Urinary bladder (tissue), 4 donors: ENCODE measurements around the gene RTN4R. TPM values are rescaled to one million over a fixed set of nuclear protein-coding genes. Genes with fewer than 3 reads are reported as not detected.
"Not testable (repeated sequence)": the region's sequence is repeated elsewhere in the genome, so short reads cannot be mapped to it uniquely, and the experiment has no call there.

ENCODE experiments used
- DNase-seq: peaks from one replicate; pipeline ENCODE4 v3.0.0-alpha.2; 2015; ENCODE audit errors: extremely low spot score
- H3K27ac ChIP-seq: one replicate; pipeline ENCODE4 v1.5.1; 2013; ENCODE audit warnings: low read depth, mild to moderate bottlenecking, moderate library complexity
- H3K36me3 ChIP-seq: one replicate; pipeline ENCODE4 v1.6.1; 2013; ENCODE audit warnings: mild to moderate bottlenecking, moderate library complexity; ENCODE audit not compliant: insufficient read depth
- H3K4me1 ChIP-seq: one replicate; pipeline ENCODE4 v1.6.1; 2013; ENCODE audit warnings: mild to moderate bottlenecking, moderate library complexity; ENCODE audit not compliant: insufficient read depth
- H3K4me3 ChIP-seq: one replicate; pipeline ENCODE4 v1.5.1; 2013; ENCODE audit warnings: low read depth, low read length
- WGBS: extraction: QIAGEN DNeasy Blood & Tissue Kit; methylation state at CpG from one replicate; pipeline ENCODE4 v1.1.7; 2013; 5-methylcytosine and 5-hydroxymethylcytosine counted together
- polyA plus RNA-seq: library from polyadenylated mRNA; stranded (reverse); fragments of 200-250 nt; gene quantifications from one replicate; pipeline ENCODE4 v1.2.3, GENCODE V29; 2013
- total RNA-seq: library from RNA; depleted of rRNA; stranded (reverse); fragments of >200 nt; gene quantifications from one replicate; pipeline ENCODE4 v1.2.3, GENCODE V29; 2014
- donor health status: healthy with polysubstance abuse.
- donor health status: healthy.

RTN4R gene
- total RNA-seq: 3.1 TPM
- 1.1 TPM for polyA plus RNA-seq

DNA sequence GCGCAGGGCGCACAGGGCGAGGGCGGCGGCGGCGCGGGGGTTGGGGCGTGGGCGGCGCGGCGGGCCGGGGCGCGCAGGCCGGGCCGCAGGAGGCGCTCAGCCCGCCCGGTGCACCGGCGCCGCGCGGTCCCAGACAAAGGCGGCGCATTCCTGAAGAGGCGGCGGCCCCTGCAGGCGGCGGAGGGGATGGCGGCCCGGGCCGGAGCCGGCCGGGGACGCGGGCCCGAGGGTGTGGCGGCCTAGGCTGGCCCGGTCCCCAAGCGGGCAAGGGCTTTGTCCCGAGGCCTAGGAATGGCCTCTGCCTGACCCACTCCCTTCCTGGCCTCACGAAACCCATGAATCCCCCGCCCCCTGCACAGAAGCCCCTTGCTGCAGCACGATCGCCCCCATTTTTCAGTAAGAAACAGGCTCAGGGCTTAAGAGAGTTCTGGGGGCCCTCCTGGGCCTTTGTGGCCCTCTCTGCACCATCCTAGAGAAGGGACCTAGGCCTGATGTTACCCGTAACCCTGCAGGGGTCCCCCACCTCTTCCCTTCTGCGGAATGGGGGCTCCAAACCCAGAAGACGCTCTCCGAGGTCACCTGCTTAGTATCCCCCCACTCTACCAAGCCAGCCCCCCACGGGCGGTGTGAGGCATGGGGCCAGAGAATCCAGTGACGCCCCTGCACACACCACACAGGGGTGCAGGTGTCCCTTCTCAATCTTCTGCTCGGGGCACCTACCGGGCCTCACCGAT is at the start of gene RTN4R:
TSS of gene RTN4R (minus strand) at position 40 of the 734 bp plus-strand sequence. CDS start 226 bp downstream, outside the sequence.
- Histone ChIP-seq H3K36me3 (no peaks in the 10 kb centered on the region), H3K27ac (no peak within 1 kb of the TSS), H3K4me1 (peaks cover 5% of the 10 kb centered on the region), H3K4me3 (peak within 1 kb of the TSS; percentile 51)
- no peak for DNase-seq
- 19% methylated on average over 53 of the region's 58 CpGs for WGBS

DNA sequence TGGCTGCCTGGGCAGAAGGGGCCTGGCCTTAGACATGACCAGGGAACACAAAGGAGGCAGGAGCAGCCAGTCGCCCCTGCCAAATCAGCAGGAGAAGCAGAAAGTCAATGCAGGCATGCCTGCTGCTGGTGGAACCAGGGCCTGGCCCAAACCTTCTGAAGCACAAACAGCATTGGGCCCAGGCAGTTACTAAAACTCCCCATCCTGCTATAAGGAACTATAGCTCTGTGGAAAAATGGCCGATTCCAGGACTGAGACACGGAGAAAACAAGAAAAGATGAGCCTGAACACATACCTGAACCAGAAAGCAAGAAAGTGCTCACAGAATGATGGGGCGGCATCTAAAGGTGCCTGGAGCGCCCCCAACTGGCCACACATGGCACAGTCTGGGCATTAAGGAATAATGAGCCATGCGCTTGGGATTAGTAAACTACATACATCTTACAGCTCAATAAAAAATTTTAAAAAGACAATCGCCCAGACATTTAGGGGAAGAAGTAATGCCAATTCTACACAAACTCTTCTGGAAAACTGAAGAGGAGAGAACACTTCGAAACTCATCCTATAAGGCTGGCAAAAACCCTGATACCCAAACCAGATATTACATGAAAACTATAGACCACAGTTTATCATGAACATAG is 49.4 kb upstream of the RTN4R start:
- DNase-seq, H3K27ac ChIP-seq, H3K4me1 ChIP-seq, H3K36me3 ChIP-seq, H3K4me3 ChIP-seq: not testable (repeated sequence)
- 55% methylated on average over 8 of the region's 8 CpGs for WGBS

DNA sequence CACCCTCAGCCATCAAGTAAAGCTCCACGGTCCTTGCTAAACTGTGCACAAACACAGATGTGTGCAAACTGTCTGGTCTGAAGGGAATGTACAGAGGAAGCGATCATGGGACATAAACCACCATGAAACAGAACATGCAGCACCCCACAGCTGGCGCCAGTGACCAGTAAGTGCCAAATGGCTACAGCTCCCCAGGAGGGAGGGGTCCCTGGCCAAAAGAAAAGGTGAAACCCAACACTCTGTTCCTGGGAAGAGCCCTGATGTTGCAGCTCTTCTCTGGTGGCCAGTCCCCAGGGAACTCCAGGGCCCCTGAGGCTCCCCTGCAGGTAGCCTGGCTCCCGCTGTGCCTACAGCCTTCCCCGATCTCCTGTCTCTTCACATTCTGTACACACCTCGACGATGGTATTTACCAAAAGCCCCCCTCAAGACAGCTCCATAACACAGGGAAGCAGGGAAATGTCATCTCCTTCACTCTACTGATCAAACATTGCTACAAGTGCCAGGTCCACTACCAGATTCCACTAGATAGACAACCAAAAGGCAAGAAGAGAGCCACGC is 48.8 kb upstream of the RTN4R start:
- no peak overlapping the region for H3K4me3 ChIP-seq
- H3K27ac ChIP-seq: no peak overlapping the region
- 87% methylated on average over 8 of the region's 8 CpGs for WGBS
- H3K36me3 ChIP-seq: no peaks in the 10 kb centered on the region
- H3K4me1 ChIP-seq: peaks cover 3% of the 10 kb centered on the region
- no peak for DNase-seq

DNA sequence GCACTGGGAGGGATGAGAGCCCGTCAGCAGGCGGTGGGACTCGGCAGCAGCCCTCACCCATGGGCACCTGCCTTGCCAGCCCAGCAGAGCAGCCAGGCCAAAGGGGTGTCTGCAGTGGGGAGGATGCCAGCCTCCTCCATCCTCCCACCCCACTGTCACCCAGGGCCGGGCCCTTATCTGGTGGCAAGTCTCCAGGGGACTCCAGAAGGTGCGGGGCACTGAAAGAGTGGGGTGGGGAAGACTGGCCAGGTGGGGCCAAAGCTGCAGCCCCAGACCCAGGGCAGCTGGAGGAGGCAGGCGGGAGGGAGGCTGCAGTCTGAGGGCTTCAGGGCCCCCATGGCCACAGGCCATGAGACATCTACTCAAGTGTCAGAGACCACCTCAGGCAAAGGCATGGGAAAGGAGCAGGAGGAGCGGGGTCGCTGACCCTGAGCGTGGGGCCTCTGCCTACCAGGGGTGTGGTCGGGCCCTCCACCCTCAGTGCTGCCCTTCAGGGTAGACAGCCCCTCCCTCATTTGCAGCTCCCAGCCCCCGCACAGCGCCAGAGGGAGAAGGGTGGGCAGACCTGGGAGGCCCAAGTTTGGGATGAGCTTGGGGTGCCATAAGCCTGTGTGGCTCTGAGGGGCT is 48.2 kb upstream of the RTN4R start:
- no peak for DNase-seq
- H3K36me3 ChIP-seq: no peaks in the 10 kb centered on the region
- peaks cover 3% of the 10 kb centered on the region for H3K4me1 ChIP-seq
- WGBS: 90% methylated on average over 12 of the region's 12 CpGs
- H3K4me3 ChIP-seq: no peak overlapping the region
- H3K27ac ChIP-seq: no peak overlapping the region

DNA sequence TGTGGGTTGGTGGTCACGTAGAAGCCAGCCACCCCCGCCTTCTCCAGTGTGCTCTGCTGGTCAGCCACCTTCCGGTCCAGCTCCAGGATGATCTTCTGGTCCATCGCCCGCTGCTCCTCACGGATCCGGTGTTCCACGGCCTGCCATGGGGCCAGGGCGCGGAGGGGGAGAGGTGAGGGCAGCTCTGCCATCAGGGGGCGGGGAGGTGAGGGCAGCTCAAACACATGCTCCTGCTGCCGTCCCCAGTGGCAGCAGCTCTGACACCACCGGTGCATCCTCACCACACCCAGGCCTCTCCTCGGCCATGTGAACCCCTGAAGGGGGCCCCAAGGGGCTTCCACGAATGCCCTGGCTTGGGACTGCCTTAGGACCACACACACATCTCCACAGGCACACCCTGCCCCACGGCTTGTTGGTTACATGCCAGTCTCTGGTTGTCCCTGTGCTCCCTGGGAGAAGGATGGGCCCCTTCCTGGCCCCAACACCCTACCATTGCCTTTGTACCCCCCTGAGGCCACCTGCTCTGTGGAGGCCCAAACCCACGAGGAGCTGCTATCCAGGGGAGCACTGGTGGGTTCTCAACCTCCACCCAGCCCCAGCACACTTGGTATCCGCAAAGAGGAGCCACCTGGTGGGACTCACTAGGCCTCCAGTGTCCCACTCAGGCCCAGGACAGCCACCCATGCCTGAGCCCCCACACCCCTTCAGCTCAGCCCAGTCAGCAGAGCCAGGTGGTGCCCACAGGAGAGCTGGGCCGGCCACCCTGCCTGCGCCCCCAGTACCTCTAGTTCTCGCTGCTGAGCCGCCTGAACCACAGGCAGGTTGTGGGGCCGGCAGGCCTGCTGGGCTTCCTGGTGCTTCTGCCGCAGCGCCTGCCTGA is 47.5 kb upstream of the RTN4R start:
- no peak overlapping the region for H3K27ac ChIP-seq
- no peaks in the 10 kb centered on the region for H3K4me1 ChIP-seq
- no peak for DNase-seq
- WGBS: 85% methylated on average over 25 of the region's 25 CpGs
- no peaks in the 10 kb centered on the region for H3K36me3 ChIP-seq
- no peak overlapping the region for H3K4me3 ChIP-seq

DNA sequence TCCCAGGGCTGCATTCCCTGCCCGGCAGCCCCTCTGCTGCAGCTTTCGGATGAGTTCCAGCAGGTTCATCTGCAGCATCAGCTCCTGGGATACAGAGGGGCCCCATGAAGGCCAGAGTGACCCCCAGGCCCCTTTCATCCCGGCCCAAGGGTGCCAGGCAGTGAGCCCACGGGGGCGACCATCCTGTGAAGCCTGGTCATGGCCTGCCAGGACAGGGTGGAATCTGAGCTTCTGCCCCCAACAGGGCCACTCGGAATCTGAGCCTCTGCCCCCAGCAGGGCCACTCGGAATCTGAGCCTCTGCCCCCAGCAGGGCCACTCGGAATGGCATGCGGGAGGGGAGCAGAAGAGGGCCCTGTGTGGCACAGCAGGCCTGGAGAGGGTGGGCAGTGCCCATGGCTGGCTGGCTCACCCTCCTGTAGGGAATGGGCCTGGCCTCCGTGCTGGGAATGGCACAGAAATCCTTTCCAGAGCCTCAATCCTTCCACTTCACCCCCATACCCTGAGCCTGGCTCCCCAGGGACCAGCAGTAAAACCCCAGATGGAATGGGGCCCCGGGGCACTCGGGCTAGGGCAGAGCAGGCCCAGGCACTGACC is 46.7 kb upstream of the RTN4R start:
- H3K4me3 ChIP-seq, H3K36me3 ChIP-seq, H3K4me1 ChIP-seq, H3K27ac ChIP-seq, DNase-seq: not testable (repeated sequence)
- WGBS: 86% methylated on average over 12 of the region's 12 CpGs

DNA sequence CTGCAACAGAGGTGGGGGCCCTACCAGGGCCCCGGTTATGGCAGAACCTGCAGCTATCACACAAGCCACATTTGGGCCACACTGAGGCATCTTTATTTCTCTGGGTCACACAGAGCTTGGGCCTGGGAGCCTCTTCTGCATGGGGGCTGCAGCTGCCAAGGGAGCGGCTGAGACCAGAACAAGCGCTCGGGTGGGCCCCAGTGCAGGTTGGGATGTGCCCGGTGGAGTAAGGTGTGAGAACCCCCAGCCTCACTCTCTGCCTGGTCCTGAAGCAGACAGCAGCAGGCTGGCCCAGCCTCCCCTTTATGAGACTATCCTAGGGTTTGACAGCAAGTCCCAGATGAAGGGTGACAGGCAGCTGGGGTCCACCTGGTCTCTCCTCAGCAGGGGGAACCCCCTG is 46.1 kb upstream of the RTN4R start:
- not testable (repeated sequence) for H3K4me1 ChIP-seq, H3K27ac ChIP-seq, H3K4me3 ChIP-seq, DNase-seq, H3K36me3 ChIP-seq
- WGBS: 81% methylated on average over 5 of the region's 5 CpGs

DNA sequence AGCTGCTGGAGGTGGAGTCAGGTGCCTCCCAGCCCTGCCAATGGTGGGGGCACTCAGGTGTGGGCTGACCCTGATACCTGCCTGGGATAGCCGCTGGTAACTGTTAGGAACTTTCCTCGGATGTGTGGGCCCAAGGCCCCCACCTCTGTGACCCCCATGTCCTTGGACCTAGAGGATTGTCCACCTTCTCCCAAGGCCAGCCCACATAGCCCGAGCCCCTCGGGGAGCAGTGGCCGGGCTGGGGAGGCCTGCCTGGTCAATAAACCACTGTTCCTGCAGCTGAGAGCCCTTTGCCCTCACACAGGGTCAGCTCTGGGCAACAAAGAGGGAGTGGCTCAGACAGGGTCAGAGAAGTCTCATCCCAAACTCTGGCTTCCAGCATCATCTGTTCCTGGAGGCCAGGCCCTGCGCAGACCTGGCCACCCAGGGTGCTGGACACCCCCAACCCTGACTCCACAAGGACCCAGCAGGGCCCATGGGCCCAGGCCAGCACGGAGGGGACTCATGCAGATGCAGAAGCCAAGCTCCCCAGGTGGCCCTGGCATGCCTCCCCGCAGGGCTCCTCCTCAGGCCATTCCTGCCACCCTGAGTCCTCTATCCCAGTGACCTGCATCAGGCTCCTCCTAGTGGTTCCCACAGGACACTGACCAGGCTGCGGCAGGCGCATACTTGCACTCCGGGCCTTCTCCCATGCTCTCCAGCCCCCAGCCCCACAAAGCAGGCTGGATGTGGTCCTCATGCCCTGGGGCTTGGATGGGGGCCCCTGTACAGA is 45.4 kb upstream of the RTN4R start:
- H3K4me3 ChIP-seq, H3K36me3 ChIP-seq, H3K27ac ChIP-seq, H3K4me1 ChIP-seq, DNase-seq: not testable (repeated sequence)
- 77% methylated on average over 10 of the region's 11 CpGs for WGBS

DNA sequence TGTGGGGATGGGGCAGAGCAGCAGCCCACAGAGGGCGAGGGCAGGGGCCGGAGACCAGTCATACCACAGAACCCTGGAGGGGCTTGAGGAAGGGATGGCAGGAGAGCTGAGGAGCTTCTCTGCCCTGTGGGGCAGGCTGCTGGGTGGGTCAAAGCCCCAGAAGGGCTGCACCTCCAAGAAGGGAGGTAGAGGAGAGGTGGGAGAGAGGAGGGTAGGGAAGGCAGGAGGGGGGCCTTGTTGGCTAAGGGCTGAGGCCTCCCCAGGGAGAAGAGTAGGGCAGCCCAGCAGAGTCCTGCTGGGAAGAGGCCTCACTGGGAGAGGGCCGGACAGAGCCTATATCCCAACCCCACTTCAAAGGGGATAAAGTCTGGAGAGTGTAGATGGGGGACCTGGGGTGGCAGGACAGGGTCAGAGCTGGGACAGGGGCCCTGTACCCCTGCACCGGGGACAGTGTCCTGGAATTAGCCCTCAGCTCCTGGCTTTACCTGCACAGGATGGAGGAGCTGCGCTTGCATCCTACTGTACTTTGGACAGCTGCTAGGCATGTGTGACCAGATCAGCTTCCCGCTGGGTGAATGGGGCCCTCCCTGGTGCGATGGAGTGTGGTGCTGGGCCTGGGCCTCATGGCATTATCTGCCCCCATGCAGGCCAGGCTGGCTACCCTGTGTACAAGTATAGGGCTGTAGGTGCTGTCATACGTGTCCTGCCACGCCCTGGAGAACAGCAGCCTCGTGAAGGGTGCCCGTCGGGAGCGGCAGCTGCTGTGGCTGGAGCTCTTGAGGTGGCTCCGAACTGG is 44.5 kb upstream of the RTN4R start:
- Histone ChIP-seq H3K4me3 (no peak overlapping the region), H3K4me1 (no peaks in the 10 kb centered on the region), H3K27ac (no peak overlapping the region), H3K36me3 (no peaks in the 10 kb centered on the region)
- no peak for DNase-seq
- 87% methylated on average over 14 of the region's 14 CpGs for WGBS

DNA sequence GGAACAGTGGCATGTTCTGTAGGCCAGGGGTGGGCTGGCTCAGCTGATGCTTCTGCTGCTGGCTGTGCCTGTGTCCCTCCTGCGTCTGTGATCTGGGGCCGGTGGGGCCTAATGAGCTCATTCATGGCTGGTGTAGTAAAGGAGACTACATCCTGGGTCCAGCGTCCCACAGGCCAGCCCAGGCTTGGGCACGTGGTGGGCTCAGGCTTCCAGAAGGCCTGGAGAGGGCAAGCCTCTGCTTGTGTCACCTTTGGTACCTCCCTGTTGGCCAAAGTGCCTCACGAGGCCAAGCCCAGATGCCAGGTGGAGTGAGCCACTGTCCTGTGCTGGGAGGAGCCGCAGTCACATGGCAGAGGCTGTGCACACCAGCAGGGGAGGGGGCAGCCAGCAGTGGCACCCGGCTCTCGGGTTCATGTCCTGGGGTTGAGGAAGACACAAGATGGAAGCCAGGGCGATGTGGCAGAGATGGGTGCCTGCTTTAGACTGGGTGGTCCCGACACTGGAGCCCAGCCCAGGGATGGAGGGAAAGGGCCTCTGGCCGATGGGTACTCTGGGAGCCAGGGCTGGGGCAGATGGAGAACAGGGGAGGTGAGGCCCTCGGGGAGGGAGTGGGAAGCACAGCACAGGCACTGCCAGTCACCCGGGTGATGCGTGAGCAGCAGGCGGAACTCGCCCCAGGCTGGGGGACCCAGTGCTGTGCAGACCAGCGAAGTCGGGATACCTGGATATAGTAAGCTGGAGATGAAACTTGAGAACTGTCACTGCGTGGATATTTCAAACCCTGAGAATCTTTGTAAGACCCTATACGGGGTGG is 43.3 kb upstream of the RTN4R start:
- H3K4me3 ChIP-seq, H3K27ac ChIP-seq, DNase-seq, H3K36me3 ChIP-seq, H3K4me1 ChIP-seq: not testable (repeated sequence)
- 80% methylated on average over 17 of the region's 20 CpGs for WGBS

DNA sequence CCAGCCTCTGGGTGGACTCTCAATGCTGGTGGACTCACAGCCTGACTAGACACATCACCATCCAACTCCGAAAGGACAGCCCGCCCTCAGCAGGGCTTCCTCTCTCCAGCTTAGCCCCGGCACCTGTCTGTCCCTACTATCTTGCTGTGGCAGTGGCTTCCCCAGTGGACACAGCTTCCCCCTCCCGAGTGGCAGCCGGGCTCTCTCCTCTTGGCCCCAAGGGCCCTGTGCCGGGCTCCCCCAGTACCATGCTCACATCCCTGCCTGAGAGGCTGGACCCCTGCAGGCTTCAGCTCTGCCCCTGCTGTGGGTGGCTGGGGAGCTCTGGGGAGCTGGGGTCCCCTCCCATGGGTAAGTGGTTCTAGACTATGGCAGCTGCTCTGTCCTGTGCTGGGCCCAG is 42.7 kb upstream of the RTN4R start:
- 85% methylated on average over 6 of the region's 6 CpGs for WGBS
- not testable (repeated sequence) for H3K4me1 ChIP-seq, H3K4me3 ChIP-seq, DNase-seq, H3K27ac ChIP-seq, H3K36me3 ChIP-seq
